Gastroesophageal sphincter (tissue), 3 donors: ENCODE results near the gene REPS1.

ENCODE experiments used
- EP300 ChIP-seq: sonication (generic); formaldehyde crosslinking; IDR thresholded peaks from one replicate; pipeline ENCODE4 v1.6.1; 2017; ENCODE audit warnings: antibody characterized with exemption, mild to moderate bottlenecking
- TF ChIP-seq, protein P1 (sequence below), 4 experiments: fragments of 200-600 bp in 2 of 4; fragments of 450-650 bp in 2 of 4; sonication (generic) in 1 of 4; IDR thresholded peaks; one replicate each; pipeline ENCODE4 v1.5.1; 2017 to 2019; ENCODE audit warnings: antibody characterized with exemption in 4 of 4, mild to moderate bottlenecking in 2 of 4, moderate library complexity in 2 of 4

DNA sequence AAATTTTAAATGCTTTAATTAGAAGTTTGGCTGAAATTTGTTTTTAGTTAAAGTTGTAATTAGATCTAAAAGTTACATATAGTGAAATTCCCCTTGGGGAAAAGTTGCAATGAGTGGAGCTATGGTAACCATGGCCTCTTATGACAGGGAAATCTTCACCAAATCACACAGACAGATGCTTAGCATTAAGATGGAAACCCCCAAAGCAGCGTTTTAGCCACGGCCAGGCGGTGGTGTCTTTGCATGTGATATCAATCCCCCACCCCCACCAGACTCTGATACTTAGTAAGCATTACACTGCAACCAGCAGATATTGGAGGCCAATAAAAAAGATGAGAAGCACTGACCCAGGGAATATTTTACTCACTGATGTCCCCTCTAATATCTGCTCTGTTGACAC is 75.7 kb downstream of the REPS1 start:
- TF ChIP-seq, protein P1, sequence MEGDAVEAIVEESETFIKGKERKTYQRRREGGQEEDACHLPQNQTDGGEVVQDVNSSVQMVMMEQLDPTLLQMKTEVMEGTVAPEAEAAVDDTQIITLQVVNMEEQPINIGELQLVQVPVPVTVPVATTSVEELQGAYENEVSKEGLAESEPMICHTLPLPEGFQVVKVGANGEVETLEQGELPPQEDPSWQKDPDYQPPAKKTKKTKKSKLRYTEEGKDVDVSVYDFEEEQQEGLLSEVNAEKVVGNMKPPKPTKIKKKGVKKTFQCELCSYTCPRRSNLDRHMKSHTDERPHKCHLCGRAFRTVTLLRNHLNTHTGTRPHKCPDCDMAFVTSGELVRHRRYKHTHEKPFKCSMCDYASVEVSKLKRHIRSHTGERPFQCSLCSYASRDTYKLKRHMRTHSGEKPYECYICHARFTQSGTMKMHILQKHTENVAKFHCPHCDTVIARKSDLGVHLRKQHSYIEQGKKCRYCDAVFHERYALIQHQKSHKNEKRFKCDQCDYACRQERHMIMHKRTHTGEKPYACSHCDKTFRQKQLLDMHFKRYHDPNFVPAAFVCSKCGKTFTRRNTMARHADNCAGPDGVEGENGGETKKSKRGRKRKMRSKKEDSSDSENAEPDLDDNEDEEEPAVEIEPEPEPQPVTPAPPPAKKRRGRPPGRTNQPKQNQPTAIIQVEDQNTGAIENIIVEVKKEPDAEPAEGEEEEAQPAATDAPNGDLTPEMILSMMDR (IDR thresholded peaks at IDR 0.05), result no peak
- no peak for TF ChIP-seq EP300
